HEK293T (cell line): ENCODE results near the gene PRKCE.

Experiments
- CTCF ChIA-PET: fragments of 350-600 bp; formaldehyde crosslinking; extraction: SDS; loops from one replicate; lab custom pipeline; 2021; ENCODE audit warnings: antibody characterized with exemption, inconsistent platforms; lab: Yijun Ruan, JAX
- POLR2A ChIA-PET: fragments of 350-600 bp; formaldehyde crosslinking; extraction: SDS; loops from one replicate; lab custom pipeline; 2020; ENCODE audit warnings: antibody characterized with exemption, inconsistent platforms; lab: Yijun Ruan, JAX
- DNase-seq: peaks from one replicate; pipeline ENCODE4 v3.0.0; 2012; ENCODE audit warnings: mixed read lengths; ENCODE audit errors: extremely low spot score
- ARNT ChIP-seq: fragments of 450-650 bp; IDR thresholded peaks from 2 replicates; pipeline ENCODE4 v1.6.1; 2017; ENCODE audit warnings: mild to moderate bottlenecking
- BHLHE40 ChIP-seq: fragments of 450-650 bp; IDR thresholded peaks from 2 replicates; pipeline ENCODE4 v1.6.1; 2016; ENCODE audit warnings: mild to moderate bottlenecking, moderate library complexity, borderline replicate concordance
- CTBP1 ChIP-seq: fragments of 450-650 bp; IDR thresholded peaks from 2 replicates; pipeline ENCODE4 v1.6.1; 2016; ENCODE audit warnings: borderline replicate concordance
- ELF4 ChIP-seq: fragments of 450-650 bp; IDR thresholded peaks from 2 replicates; pipeline ENCODE4 v1.6.1; 2017; ENCODE audit warnings: antibody characterized with exemption
- FOXA1 ChIP-seq: fragments of 450-650 bp; IDR thresholded peaks from 2 replicates; pipeline ENCODE4 v1.6.1; 2016; ENCODE audit warnings: mild to moderate bottlenecking
- FOXK2 ChIP-seq: fragments of 450-650 bp; IDR thresholded peaks from 2 replicates; pipeline ENCODE4 v1.6.1; 2016; ENCODE audit warnings: mild to moderate bottlenecking
- FOXM1 ChIP-seq: fragments of 450-650 bp; IDR thresholded peaks from 2 replicates; pipeline ENCODE4 v1.6.1; 2017; ENCODE audit warnings: mild to moderate bottlenecking, borderline replicate concordance
- HDGF ChIP-seq: fragments of 450-650 bp; IDR thresholded peaks from 2 replicates; pipeline ENCODE4 v1.6.1; 2017; ENCODE audit warnings: antibody characterized with exemption, borderline replicate concordance
- L3MBTL2 ChIP-seq: fragments of 450-650 bp; conservative IDR thresholded peaks from 2 replicates; pipeline ENCODE4 v1.6.1; 2016; ENCODE audit warnings: mild to moderate bottlenecking
- LEF1 ChIP-seq: fragments of 450-650 bp; IDR thresholded peaks from 2 replicates; pipeline ENCODE4 v1.6.1; 2017; ENCODE audit warnings: mild to moderate bottlenecking, borderline replicate concordance
- NFRKB ChIP-seq: fragments of 450-650 bp; IDR thresholded peaks from 2 replicates; pipeline ENCODE4 v1.6.1; 2016; ENCODE audit warnings: mild to moderate bottlenecking, moderate library complexity
- SP1 ChIP-seq: fragments of 450-650 bp; IDR thresholded peaks from 2 replicates; pipeline ENCODE4 v1.6.1; 2017
- SUZ12 ChIP-seq: fragments of 450-650 bp; IDR thresholded peaks from 2 replicates; pipeline ENCODE4 v1.6.1; 2016; ENCODE audit warnings: mild to moderate bottlenecking
- TARDBP ChIP-seq: fragments of 450-650 bp; IDR thresholded peaks from 2 replicates; pipeline ENCODE4 v1.6.1; 2016
- ZNF384 ChIP-seq: fragments of 450-650 bp; IDR thresholded peaks from 2 replicates; pipeline ENCODE4 v1.6.1; 2016
- TF ChIP-seq, protein P1 (sequence below): fragments of 450-650 bp; IDR thresholded peaks from 2 replicates; pipeline ENCODE4 v1.6.1; 2016

PRKCE gene

GRCh38 chr2:45849491-45850283, 198.2 kb downstream of the PRKCE start:
- POLR2A ChIA-PET: no interaction called here
- CTCF ChIA-PET: no interaction called here
- DNase-seq: no peak
- TF ChIP-seq, protein P1, sequence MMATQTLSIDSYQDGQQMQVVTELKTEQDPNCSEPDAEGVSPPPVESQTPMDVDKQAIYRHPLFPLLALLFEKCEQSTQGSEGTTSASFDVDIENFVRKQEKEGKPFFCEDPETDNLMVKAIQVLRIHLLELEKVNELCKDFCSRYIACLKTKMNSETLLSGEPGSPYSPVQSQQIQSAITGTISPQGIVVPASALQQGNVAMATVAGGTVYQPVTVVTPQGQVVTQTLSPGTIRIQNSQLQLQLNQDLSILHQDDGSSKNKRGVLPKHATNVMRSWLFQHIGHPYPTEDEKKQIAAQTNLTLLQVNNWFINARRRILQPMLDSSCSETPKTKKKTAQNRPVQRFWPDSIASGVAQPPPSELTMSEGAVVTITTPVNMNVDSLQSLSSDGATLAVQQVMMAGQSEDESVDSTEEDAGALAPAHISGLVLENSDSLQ: no peak
- TF ChIP-seq FOXK2: no peak
- no peak for TF ChIP-seq ELF4
- TF ChIP-seq BHLHE40: no peak

DNA sequence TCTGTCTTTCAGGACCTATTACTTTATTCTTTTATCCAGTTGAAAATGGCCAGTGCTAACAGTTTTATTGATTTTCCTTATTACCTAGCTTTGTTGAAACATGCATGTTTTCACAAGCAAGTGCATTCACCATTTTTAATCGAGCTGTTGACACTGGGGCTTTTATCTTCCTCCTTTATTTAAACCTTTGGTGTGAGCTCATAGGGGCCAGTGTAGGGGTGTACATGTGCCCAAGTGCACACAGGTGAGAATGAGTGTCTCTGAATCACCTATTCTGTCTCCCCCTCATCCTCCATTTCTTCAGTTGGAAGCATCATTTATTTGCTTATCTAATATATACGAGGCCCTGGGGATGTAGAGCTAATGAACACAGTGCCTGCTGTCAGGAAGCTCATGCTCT, 199.1 kb downstream of the PRKCE start:
- ChIA-PET POLR2A (no interaction called here), CTCF (no interaction called here)
- no peak for DNase-seq
- TF ChIP-seq NFRKB: no peak
- TF ChIP-seq HDGF: no peak
- no peak for TF ChIP-seq SUZ12
- no peak for TF ChIP-seq ARNT
- no peak for TF ChIP-seq FOXK2
- TF ChIP-seq ZNF384: no peak
- no peak for TF ChIP-seq ELF4
- no peak for TF ChIP-seq SP1
- TF ChIP-seq CTBP1: no peak
- no peak for TF ChIP-seq L3MBTL2
- TF ChIP-seq TARDBP: no peak
- TF ChIP-seq FOXA1: no peak
- TF ChIP-seq LEF1: no peak
- TF ChIP-seq, protein P1: no peak
- no peak for TF ChIP-seq FOXM1
- no peak for TF ChIP-seq BHLHE40

DNA sequence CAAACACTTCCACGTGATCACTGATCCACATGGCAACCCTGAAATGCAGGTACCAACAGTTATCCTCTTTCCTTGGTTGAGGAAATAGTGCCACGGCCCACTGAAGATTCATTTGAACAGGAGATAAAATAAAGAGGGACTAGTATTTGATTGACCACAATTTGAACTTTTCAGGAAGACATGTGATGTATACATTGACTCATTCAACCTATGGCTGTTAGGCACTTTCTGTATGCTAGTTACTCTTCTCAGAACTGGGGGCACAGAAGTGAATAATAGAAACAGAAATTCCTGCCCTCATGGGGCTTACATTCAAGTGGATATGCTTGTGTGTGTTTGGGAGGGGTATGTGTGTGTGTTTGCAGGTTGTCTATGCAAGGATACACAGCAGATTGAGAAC, 199.6 kb downstream of the PRKCE start:
- ChIA-PET POLR2A (no interaction called here), CTCF (no interaction called here)
- TF ChIP-seq CTBP1: no peak
- no peak for TF ChIP-seq HDGF
- no peak for DNase-seq

GRCh38 chr2:45851576-45852304, 200.3 kb downstream of the PRKCE start:
- DNase-seq: no peak
- no peak for TF ChIP-seq FOXA1
- TF ChIP-seq NFRKB: no peak
- no peak for TF ChIP-seq TARDBP
- TF ChIP-seq SP1: no peak
- no peak for TF ChIP-seq LEF1
- POLR2A ChIA-PET: no interaction called here
- CTCF ChIA-PET: no interaction called here

GRCh38 chr2:45852450-45853150, 201.1 kb downstream of the PRKCE start:
- no peak for DNase-seq
- ChIA-PET CTCF (no interaction called here), POLR2A (no interaction called here)
- TF ChIP-seq ELF4 (no peak), FOXA1 (no peak), BHLHE40 (no peak), NFRKB (no peak), FOXM1 (no peak), SP1 (no peak), CTBP1 (no peak), ZNF384 (no peak), ARNT (no peak), LEF1 (no peak), FOXK2 (no peak)
- TF ChIP-seq, protein P1: no peak

DNA sequence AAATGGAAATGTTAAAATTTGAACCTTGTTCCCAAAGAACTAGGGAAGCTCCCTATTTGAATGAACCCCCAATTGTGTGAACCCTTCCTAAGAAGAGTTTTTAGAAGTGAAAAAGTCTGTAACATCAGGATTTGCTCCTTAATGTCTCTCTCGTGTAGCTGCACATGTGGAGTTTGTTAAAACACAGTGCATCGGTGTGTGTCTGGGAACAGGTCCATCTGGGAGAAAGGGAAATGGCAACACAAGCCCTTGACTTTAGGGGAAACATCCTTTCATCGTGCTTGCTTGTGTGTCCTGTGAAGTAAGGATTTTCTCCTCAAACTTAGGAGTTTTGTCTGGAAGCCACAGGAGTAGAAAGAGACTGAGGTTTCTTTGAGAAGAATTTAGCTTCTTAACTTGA, 203.9 kb downstream of the PRKCE start:
- ChIA-PET CTCF (interaction anchor here (1.0 kb wide), 1 partner anchor 12 kb away, joined by 5 read pairs; no protein-coding TSS in a partner anchor), POLR2A (no interaction called here)
- DNase-seq: no peak
- no peak for TF ChIP-seq NFRKB
- no peak for TF ChIP-seq SUZ12
- TF ChIP-seq FOXK2: no peak
- no peak for TF ChIP-seq ELF4
- TF ChIP-seq ZNF384: no peak
- TF ChIP-seq TARDBP: no peak
- no peak for TF ChIP-seq CTBP1
- TF ChIP-seq FOXM1: no peak
- no peak for TF ChIP-seq HDGF
- TF ChIP-seq, protein P1: no peak
